DMS 273 (cell line): Measurements from ENCODE around the gene SEC22A.

ENCODE experiments used
- DNase-seq: peaks from one replicate; lab custom pipeline; 2025; ENCODE audit not compliant: unreplicated experiment; lab: John Stamatoyannopoulos, UW

The SEC22A gene

GRCh38 chr3:123286308-123287023, 84.7 kb downstream of the SEC22A start:
- peak; percentile 86 for DNase-seq

GRCh38 chr3:123287051-123287961, 85.6 kb downstream of the SEC22A start:
- no peak for DNase-seq

GRCh38 chr3:123287962-123288302, 86.2 kb downstream of the SEC22A start:
- peak; percentile 24 for DNase-seq

GRCh38 chr3:123289391-123290106, 87.8 kb downstream of the SEC22A start:
- no peak for DNase-seq

GRCh38 chr3:123290107-123290930, 88.6 kb downstream of the SEC22A start:
- DNase-seq: no peak

GRCh38 chr3:123290962-123291361, 89.2 kb downstream of the SEC22A start:
- no peak for DNase-seq

- DNase-seq: no peak
Observed at GRCh38 chr3:123291404-123291803, 89.7 kb downstream of the SEC22A start.

GRCh38 chr3:123292321-123293310, 90.9 kb downstream of the SEC22A start:
- peak; percentile 38 for DNase-seq

GRCh38 chr3:123294296-123294938, 92.7 kb downstream of the SEC22A start:
- no peak for DNase-seq

GRCh38 chr3:123295171-123295900, 93.6 kb downstream of the SEC22A start:
- no peak for DNase-seq

GRCh38 chr3:123295901-123296250, 94.1 kb downstream of the SEC22A start:
- no peak for DNase-seq

- no peak for DNase-seq
Observed at GRCh38 chr3:123296261-123296660, 94.5 kb downstream of the SEC22A start.

GRCh38 chr3:123296836-123297626, 95.3 kb downstream of the SEC22A start:
- no peak for DNase-seq

- DNase-seq: peak; percentile 30
Observed at GRCh38 chr3:123297627-123297899, 95.8 kb downstream of the SEC22A start.

- no peak for DNase-seq
Observed at GRCh38 chr3:123298903-123299302, 97.2 kb downstream of the SEC22A start.

- no peak for DNase-seq
Observed at GRCh38 chr3:123299581-123299980, 97.8 kb downstream of the SEC22A start.

GRCh38 chr3:123300056-123300455, 98.3 kb downstream of the SEC22A start:
- no peak for DNase-seq

- peak; percentile 20 for DNase-seq
Observed at GRCh38 chr3:123300583-123300982, 98.8 kb downstream of the SEC22A start.
